Body of pancreas (tissue), 4 donors: ENCODE results near the gene NF1.

ENCODE experiments used
- CTCF ChIP-seq, 7 experiments: fragments of 450-650 bp in 4 of 7; fragments of 200-600 bp in 3 of 7; sonication (generic) in 3 of 7; IDR thresholded peaks; one replicate each; pipeline ENCODE4 v1.5.1; 2016 to 2019; ENCODE audit warnings: antibody characterized with exemption in 7 of 7
- POLR2A ChIP-seq, 3 donors: fragments of 450-650 bp; IDR thresholded peaks; one replicate each; pipeline ENCODE4 v1.6.1; 2016; ENCODE audit warnings: antibody characterized with exemption in 3 of 3, mild to moderate bottlenecking in 2 of 3

GRCh38 chr17:31130286-31131224 lies 35.8 kb downstream of the NF1 start:
- TF ChIP-seq CTCF (IDR thresholded peaks at IDR 0.05) (no peak), POLR2A (IDR thresholded peaks at IDR 0.05) (no peak)
